ENCODE results near the gene TEX29.

The TEX29 gene

GRCh38 chr13:111319998-111320911 is at the start of gene TEX29:
TSS of gene TEX29 (plus strand) at chr13:111320642. CDS start at chr13:111320891, 249 bp downstream.
- DNase-seq (ENCODE audit: low spot score), result no peak

- no peak for DNase-seq (ENCODE audit: low spot score)
Observed at GRCh38 chr13:111270765-111271698, 49.4 kb upstream of the TEX29 start.

DNA sequence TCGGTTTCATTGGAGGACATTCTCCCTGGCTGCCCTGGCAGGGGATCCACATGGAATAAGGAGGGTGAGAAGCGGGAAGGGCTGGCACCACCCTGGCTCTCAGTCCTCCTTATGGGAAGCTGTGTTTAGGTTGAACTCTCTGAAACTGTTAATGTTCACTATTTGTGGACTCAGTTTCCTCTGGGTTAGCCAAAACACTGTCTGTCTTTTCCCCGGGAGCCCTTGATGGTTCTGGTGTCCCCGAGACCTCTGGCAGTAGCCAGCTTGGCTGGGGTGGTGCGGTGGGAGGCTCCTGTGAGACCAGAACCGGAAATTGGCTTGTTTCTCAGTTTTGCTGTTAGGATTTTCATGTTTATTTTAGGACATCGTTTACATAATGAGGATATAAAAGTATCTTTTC is 48.3 kb upstream of the TEX29 start:
- no peak for DNase-seq (ENCODE audit: low spot score)

- DNase-seq (ENCODE audit: low spot score), result no peak
Observed at GRCh38 chr13:111275382-111275781, 45.1 kb upstream of the TEX29 start.

DNA sequence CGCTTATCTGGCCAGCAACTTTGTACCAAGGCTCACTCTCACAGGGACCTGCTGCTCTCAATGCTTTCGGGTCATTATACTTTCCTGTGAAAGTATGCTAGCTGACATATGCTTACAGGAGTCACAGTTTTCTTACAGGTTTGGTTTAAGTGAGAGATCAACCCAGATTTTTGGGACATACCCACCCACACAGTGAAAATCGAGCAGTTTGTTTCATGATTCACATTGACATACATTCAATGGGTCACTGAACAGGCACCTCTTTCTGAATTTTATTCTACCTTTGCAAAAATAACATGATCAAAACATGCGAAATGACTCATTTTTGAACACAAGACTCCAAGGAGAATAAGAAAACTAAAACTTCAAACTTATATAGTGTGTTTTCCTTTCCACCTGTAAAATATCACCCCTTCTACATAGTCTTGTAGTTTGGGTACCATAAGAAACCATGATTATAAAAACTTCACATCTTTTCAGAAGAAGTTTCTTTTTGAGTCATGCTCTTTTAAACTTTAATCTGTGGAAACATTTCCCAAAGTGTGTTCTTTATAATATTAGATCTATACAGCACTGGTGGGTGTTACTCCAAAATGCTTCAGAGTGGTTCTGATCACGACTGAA is 44.3 kb upstream of the TEX29 start:
- no peak for DNase-seq (ENCODE audit: low spot score)

DNA sequence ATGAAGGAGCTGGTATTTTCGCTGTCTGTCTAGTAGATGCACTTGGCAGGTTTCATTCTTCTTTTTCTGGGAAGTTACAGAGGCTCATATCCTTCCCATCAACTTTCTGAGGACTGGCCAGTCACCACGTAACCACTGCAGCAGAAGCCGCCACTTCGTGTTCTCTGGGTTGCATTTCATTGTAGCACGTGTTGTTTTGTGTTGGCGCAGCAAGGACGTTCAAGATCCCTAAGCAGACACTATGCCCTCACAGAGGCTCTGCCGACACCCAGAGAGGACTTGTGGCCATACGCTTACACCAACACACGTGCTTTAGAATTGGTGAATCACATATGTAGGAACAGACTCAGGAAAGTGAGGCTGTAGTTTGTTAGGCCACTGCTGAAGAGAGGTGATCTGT is 42.2 kb upstream of the TEX29 start:
- DNase-seq (ENCODE audit: low spot score), result no peak

GRCh38 chr13:111278743-111279652 is 41.4 kb upstream of the TEX29 start:
- DNase-seq (ENCODE audit: low spot score), result no peak

GRCh38 chr13:111280226-111280625 is 40.2 kb upstream of the TEX29 start:
- no peak for DNase-seq (ENCODE audit: low spot score)

- no peak for DNase-seq (ENCODE audit: low spot score)
Observed at GRCh38 chr13:111280681-111281585, 39.5 kb upstream of the TEX29 start.

- DNase-seq (ENCODE audit: low spot score), result no peak
Observed at GRCh38 chr13:111281751-111282311, 38.6 kb upstream of the TEX29 start.

GRCh38 chr13:111282425-111282824 is 38.0 kb upstream of the TEX29 start:
- no peak for DNase-seq (ENCODE audit: low spot score)

DNA sequence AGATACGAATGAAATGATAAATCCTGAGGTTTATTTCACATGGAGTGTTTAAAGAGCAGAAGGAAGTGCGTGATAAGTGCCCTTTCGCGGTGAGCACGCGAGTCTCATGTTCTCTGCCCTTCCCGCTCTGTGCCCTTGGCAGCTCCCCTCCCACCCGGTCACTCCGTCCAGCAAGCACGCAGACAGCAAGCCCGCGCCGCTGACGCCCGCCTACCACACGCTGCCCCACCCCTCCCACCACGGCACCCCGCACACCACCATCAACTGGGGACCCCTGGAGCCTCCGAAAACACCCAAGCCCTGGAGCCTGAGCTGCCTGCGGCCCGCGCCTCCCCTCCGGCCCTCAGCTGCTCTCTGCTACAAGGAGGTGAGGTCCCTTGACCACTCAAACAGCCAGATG is 37.4 kb upstream of the TEX29 start:
- no peak for DNase-seq (ENCODE audit: low spot score)

GRCh38 chr13:111283457-111283856 is 37.0 kb upstream of the TEX29 start:
- no peak for DNase-seq (ENCODE audit: low spot score)

GRCh38 chr13:111283991-111284390 is 36.5 kb upstream of the TEX29 start:
- no peak for DNase-seq (ENCODE audit: low spot score)

DNA sequence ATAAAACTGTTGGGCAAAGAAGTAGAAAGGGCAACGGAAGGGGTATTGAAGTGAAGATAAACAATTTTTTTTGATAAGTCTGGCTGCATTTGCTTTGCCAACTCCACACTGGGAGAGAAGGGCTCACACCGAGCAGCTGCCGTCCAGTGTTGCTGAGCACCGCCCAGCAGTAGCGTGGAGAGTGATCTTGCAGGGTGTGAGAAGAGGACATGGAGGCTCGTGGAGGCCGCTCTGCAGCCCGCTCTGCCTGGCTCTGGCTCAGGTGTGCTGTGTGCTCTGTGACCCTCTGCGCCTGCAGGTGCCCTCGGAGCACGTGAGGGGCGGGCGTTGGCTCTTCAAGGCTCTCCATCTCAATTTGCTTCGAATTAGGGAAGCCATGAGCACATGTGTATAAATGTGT is 35.9 kb upstream of the TEX29 start:
- no peak for DNase-seq (ENCODE audit: low spot score)

GRCh38 chr13:111286162-111286561 is 34.3 kb upstream of the TEX29 start:
- DNase-seq (ENCODE audit: low spot score), result no peak

DNA sequence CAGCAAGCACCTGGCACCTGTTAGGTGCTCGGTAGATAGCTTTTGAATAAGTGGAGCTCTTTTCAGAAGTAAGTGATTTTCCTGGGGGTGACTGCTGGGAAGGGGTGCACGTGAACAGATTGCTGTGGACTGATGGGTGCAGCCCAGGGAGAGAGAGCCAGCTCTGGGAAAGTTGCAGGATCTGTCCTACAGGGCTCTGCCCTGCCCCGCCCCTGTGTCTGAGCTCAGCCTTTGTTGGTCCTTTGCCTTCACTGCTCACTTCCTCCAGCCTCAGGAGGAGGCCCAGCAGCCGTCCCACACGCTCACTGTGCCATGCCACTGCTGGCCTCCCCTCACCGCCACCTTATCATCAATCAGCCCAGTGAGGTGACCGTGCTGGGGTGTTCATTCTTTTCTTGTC is 33.7 kb upstream of the TEX29 start:
- DNase-seq (ENCODE audit: low spot score), result no peak

- no peak for DNase-seq (ENCODE audit: low spot score)
Observed at GRCh38 chr13:111287201-111287600, 33.2 kb upstream of the TEX29 start.

GRCh38 chr13:111288276-111288675 is 32.2 kb upstream of the TEX29 start:
- DNase-seq (ENCODE audit: low spot score), result no peak

DNA sequence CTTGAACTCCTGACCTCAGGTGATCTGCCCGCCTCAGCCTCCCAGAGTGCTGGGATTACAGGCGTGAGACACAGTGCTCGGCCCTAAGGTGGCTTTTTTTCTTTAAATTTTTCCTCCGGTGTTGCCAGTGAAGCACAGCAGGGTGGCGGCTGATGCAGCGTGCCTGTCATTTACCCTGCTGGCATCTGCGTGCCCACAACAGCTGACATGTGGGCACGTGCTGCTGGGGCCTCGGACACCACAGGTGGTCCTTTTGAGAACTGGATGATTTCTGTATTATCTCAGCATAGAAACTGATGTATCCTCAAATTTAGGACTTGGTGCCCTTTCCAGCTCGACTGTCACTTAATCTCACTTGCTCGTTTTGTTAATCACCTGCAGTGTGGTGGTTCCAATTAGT is 31.2 kb upstream of the TEX29 start:
- DNase-seq (ENCODE audit: low spot score), result no peak
